ENCODE data around the gene CA11.
"Not testable (repeated sequence)": the region's sequence is repeated elsewhere in the genome, so short reads cannot be mapped to it uniquely, and the experiment has no call there.

Gene CA11

GRCh38 chr19:48642862-48643261 is 3.1 kb downstream of the CA11 start:
- DNase-seq (ENCODE audit: low read depth, low spot score): no peak

GRCh38 chr19:48641850-48642249 is 4.1 kb downstream of the CA11 start:
- DNase-seq (ENCODE audit: low read depth, low spot score): no peak

- DNase-seq (ENCODE audit: low read depth, low spot score): peak; percentile 41
These were observed 6.3 kb downstream of the CA11 start for GRCh38 chr19:48639483-48640375.

GRCh38 chr19:48638831-48639381 is 7.1 kb downstream of the CA11 start:
- peak; percentile 95 for DNase-seq (ENCODE audit: low read depth, low spot score)

GRCh38 chr19:48637948-48638830 is 7.8 kb downstream of the CA11 start:
- DNase-seq (ENCODE audit: low read depth, low spot score): peak; percentile 95

- DNase-seq (ENCODE audit: low read depth, low spot score): peak; percentile 99
These were observed 8.5 kb downstream of the CA11 start for GRCh38 chr19:48637449-48637947.

GRCh38 chr19:48636859-48637448 is 9.0 kb downstream of the CA11 start, which contains the start of gene DBP:
DBP (minus strand) TSS chr19:48637379; CDS start chr19:48636994, 385 bp downstream.
- peak; percentile 77 for DNase-seq (ENCODE audit: low read depth, low spot score)

GRCh38 chr19:48635966-48636858 is 9.8 kb downstream of the CA11 start:
- no peak for DNase-seq (ENCODE audit: low read depth, low spot score)

- no peak for DNase-seq (ENCODE audit: low read depth, low spot score)
These were observed 10.6 kb downstream of the CA11 start for GRCh38 chr19:48635263-48635965.

GRCh38 chr19:48634424-48635262 is 11.3 kb downstream of the CA11 start:
- DNase-seq (ENCODE audit: low read depth, low spot score): peak; percentile 97

GRCh38 chr19:48634036-48634342 is 12.0 kb downstream of the CA11 start:
- DNase-seq (ENCODE audit: low read depth, low spot score): no peak

GRCh38 chr19:48633148-48634035 is 12.6 kb downstream of the CA11 start:
- DNase-seq (ENCODE audit: low read depth, low spot score): peak; percentile 73

- peak; percentile 39 for DNase-seq (ENCODE audit: low read depth, low spot score)
These were observed 13.3 kb downstream of the CA11 start for GRCh38 chr19:48632692-48633147.

- DNase-seq (ENCODE audit: low read depth, low spot score): not testable (repeated sequence)
These were observed 13.7 kb downstream of the CA11 start for GRCh38 chr19:48632286-48632685.

- DNase-seq (ENCODE audit: low read depth, low spot score): no peak
These were observed 14.8 kb downstream of the CA11 start for GRCh38 chr19:48631225-48631624.

GRCh38 chr19:48630296-48631063 is 15.5 kb downstream of the CA11 start:
- peak; percentile 88 for DNase-seq (ENCODE audit: low read depth, low spot score)

Measured in ELF-1 (cell line).